GM12874 (cell line): Measurements from ENCODE around the gene NELL1.
A peak's percentile ranks its signal among the peaks of the same experiment; 100 is the strongest.

Experiments
- TF ChIP-seq, protein P1 (sequence below): IDR thresholded peaks from 2 replicates; pipeline ENCODE4 v1.5.1; 2011; ENCODE audit warnings: low read depth, mild to moderate bottlenecking, control low read depth, low read length, moderate library complexity; ENCODE audit not compliant: insufficient read depth

The NELL1 gene

DNA sequence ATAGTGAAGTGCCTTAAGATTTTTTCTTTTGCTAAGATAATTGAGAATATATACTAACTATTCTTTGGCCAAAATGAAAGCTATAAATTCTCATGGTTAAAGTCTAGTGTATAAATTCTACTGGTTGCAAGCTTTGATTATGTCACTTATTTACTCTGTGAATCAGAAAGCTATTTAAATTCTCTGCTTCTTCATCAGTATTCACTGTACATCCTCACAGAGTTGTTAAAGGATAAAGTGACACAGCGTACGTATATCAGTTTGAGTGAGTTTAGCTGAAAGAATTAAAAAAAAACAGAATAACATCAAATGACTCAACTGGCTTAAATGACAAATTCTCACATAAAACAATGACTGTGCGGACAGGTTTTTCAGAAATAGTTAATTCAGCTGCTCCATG is 453.1 kb downstream of the NELL1 start:
- TF ChIP-seq, protein P1, sequence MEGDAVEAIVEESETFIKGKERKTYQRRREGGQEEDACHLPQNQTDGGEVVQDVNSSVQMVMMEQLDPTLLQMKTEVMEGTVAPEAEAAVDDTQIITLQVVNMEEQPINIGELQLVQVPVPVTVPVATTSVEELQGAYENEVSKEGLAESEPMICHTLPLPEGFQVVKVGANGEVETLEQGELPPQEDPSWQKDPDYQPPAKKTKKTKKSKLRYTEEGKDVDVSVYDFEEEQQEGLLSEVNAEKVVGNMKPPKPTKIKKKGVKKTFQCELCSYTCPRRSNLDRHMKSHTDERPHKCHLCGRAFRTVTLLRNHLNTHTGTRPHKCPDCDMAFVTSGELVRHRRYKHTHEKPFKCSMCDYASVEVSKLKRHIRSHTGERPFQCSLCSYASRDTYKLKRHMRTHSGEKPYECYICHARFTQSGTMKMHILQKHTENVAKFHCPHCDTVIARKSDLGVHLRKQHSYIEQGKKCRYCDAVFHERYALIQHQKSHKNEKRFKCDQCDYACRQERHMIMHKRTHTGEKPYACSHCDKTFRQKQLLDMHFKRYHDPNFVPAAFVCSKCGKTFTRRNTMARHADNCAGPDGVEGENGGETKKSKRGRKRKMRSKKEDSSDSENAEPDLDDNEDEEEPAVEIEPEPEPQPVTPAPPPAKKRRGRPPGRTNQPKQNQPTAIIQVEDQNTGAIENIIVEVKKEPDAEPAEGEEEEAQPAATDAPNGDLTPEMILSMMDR, result no peak

DNA sequence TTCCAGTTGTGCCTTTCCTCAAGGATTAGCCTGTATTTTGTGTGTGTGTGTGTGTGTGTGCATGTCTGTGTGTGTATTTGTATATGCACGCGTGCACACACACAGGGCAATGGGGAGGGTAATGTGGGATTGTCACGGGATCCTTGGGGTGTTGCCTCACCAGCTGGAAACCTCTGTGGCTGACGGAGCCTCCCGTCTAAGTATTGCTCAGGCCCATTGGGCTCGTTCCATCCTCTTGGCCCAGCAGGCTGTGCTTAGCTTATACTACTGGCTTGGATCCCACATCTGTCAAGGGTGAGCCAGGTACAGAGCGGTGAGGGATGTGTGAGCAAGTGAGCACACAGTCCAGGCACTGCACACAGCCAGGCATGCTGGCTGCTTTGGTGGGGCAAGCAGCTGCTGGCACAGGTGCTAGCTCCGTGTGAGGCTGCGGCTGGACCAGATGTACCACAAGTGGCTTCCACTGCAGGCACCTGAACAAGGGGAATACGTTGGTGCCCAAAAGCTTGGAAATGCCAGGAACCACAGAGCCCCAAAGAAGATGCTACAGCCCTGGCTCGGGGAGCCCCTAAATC is 462.8 kb downstream of the NELL1 start:
- TF ChIP-seq, protein P1, result no peak

DNA sequence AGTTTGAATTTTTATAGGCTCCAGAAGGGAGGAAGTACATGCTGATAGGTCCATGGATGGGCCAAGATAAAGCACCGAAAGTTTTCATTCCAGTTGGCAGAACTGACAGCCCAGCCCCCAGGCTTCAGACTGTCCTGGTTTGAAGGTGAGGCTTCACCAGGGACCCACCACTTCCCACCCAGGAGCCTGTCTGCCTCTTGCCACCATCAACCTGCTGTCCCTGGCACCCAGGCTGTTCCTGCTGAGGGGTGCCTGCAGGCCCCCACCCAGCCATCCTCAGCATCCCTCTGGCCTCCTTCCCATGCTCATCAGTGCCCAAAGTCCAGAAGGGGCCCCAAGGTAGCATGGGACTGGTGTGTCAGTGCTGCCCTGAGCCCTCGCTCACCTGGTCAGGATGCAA is 463.9 kb downstream of the NELL1 start:
- TF ChIP-seq, protein P1, result no peak

DNA sequence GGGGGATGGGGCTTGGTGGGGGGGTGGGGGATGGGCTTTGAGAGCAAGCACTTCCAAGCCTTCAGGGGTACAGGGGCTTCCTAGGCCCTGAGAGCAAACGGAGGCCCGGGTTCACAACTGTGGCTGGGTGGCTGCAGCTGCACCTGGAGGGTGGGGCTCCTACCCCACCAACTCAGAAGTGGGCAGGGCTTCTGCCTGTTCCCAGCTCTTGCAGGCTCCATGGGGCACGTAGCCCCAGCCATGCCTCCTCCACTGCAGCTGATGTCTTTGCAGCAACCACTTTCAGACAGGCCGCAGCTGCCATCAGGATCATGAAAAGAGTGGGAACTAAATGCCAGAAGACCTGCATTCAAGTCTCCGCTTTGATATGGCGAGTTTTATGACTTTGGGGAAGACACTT is 464.3 kb downstream of the NELL1 start:
- TF ChIP-seq, protein P1, result no peak

DNA sequence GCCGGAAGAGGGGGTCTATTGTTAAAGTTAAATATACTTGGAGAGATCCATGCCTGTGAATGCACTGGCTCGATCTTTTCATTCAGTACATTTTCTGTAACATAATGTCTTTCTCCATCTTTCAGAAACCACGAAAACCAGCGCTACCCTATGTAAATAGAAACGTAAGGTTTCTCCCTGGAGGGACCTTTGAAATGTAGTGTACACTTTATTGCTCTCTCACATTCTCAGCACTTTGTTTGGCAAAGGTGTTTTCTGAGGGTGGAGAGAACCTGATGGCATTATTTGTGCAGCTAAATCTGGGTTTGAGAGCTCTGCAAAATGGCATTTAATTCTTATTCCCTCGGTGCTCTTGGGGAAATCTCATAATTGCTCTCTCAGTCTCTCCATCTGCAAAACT is 468.4 kb downstream of the NELL1 start:
- TF ChIP-seq, protein P1, result no peak

DNA sequence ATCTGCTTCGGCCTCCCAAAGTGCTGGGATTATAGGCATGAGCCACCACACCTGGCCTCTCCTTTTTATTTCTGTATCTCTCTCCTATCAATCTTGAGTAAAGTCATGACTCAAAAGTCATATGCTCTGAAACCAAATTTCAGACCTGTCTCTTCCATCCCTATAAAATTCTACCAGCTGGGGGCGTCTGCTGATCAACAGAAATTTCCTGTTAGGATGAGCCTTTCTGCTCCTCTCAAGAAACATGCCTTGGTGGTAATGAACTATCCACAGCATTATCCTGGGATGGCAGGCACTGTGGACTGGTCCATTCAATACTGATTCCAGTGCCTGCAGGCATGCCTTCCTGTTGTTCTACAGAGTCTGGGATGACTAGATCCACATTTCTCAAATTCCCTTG is 472.6 kb downstream of the NELL1 start:
- TF ChIP-seq, protein P1, result peak; percentile 27; the same call in 1 of the 2 replicates

DNA sequence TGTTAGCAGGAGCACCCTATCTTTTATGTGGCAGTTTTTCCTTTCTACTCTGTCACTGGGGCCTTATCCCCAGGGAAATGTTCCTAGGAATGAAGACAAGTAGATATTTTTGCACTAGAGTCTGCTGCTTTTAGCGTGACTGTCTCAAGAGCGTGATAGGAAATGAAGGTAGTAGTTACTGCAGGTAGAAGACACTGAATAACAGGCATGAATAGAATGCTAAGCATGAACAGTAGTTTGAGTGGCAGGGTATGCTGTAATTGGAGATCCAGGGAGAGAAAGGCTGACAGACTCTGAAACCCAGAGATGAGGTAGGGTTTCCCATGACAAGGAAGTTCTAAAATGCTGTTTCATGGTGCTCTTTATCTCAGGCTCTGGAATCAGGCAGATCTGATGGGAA is 475.1 kb downstream of the NELL1 start:
- TF ChIP-seq, protein P1, result no peak
